Measurements from ENCODE around the gene ESPN. TPM values are rescaled to one million over a fixed set of nuclear protein-coding genes. Genes with fewer than 3 reads are reported as not detected.

The ESPN gene
- total RNA-seq, 3 donors from 2014 or later (not counting 1 experiment from before 2014, with no cell fraction given) = 1.1 to 2.0 (median 1.7) TPM

- Mint-ChIP-seq H3K36me3 (no peaks in the 10 kb centered on the region), H3K27me3 (ENCODE audit: low read depth in 2 of 2) (peaks cover 22 to 32% of the 10 kb centered on the region in 2 donors), H3K9me3 (no peaks in the 10 kb centered on the region), H3K27ac (no peak overlapping the region), H3K4me3 (no peak overlapping the region), H3K4me1 (peaks cover 0 to 15% of the 10 kb centered on the region in 2 donors)
- Histone ChIP-seq H3K27ac (ENCODE audit: low read length) (no peak overlapping the region), H3K4me3 (ENCODE audit: low read length) (no peak overlapping the region), H3K9me3 (ENCODE audit: control insufficient read depth, insufficient read depth, low read length) (no peaks in the 10 kb centered on the region), H3K27me3 (ENCODE audit: control insufficient read depth, insufficient read depth, low read length) (peaks cover 22% of the 10 kb centered on the region), H3K36me3 (ENCODE audit: control insufficient read depth, insufficient read depth, low read length) (no peaks in the 10 kb centered on the region), H3K4me1 (ENCODE audit: control insufficient read depth, insufficient read depth, low read length) (peaks cover 10% of the 10 kb centered on the region)
- no peak for ATAC-seq
- no peak for TF ChIP-seq CTCF (IDR thresholded peaks at IDR 0.05)
- no peak for DNase-seq
- intact Hi-C loops (cut with micrococcal nuclease) = no loop called here
- WGBS (ENCODE audit: insufficient coverage) = 82% methylated on average over 14 of the region's 14 CpGs
Measured at GRCh38 chr1:6483017-6483760, 58.6 kb downstream of the ESPN start.

GRCh38 chr1:6483761-6484117 is 59.2 kb downstream of the ESPN start:
- H3K27ac ChIP-seq (ENCODE audit: low read length) = no peak overlapping the region
- no peak for DNase-seq
- WGBS (ENCODE audit: insufficient coverage) = 91% methylated on average over 7 of the region's 7 CpGs
- no peak overlapping the region for H3K27ac Mint-ChIP-seq
- ATAC-seq = no peak
- H3K9me3 ChIP-seq (ENCODE audit: control insufficient read depth, insufficient read depth, low read length) = no peaks in the 10 kb centered on the region
- no peak for TF ChIP-seq CTCF (IDR thresholded peaks at IDR 0.05)
- peaks cover 0 to 15% of the 10 kb centered on the region in 2 donors for H3K4me1 Mint-ChIP-seq
- no peak overlapping the region for H3K4me3 ChIP-seq (ENCODE audit: low read length)
- peaks cover 10% of the 10 kb centered on the region for H3K4me1 ChIP-seq (ENCODE audit: control insufficient read depth, insufficient read depth, low read length)
- H3K27me3 ChIP-seq (ENCODE audit: control insufficient read depth, insufficient read depth, low read length) = peaks cover 22% of the 10 kb centered on the region
- no peaks in the 10 kb centered on the region for H3K36me3 ChIP-seq (ENCODE audit: control insufficient read depth, insufficient read depth, low read length)
- H3K27me3 Mint-ChIP-seq (ENCODE audit: low read depth in 2 of 2) = peaks cover 22 to 32% of the 10 kb centered on the region in 2 donors
- no peaks in the 10 kb centered on the region for H3K9me3 Mint-ChIP-seq
- no peak overlapping the region for H3K4me3 Mint-ChIP-seq
- H3K36me3 Mint-ChIP-seq = no peaks in the 10 kb centered on the region
- intact Hi-C loops (cut with micrococcal nuclease) = no loop called here

- Histone ChIP-seq H3K9me3 (ENCODE audit: control insufficient read depth, insufficient read depth, low read length) (no peaks in the 10 kb centered on the region), H3K27ac (ENCODE audit: low read length) (no peak overlapping the region), H3K36me3 (ENCODE audit: control insufficient read depth, insufficient read depth, low read length) (no peaks in the 10 kb centered on the region), H3K27me3 (ENCODE audit: control insufficient read depth, insufficient read depth, low read length) (peaks cover 22% of the 10 kb centered on the region), H3K4me1 (ENCODE audit: control insufficient read depth, insufficient read depth, low read length) (peaks cover 12% of the 10 kb centered on the region), H3K4me3 (ENCODE audit: low read length) (no peak overlapping the region)
- peaks cover 22 to 30% of the 10 kb centered on the region in 2 donors for H3K27me3 Mint-ChIP-seq (ENCODE audit: low read depth in 2 of 2)
- intact Hi-C loops (cut with micrococcal nuclease) = no loop called here
- H3K27ac Mint-ChIP-seq = no peak overlapping the region
- TF ChIP-seq CTCF (IDR thresholded peaks at IDR 0.05) = no peak
- no peaks in the 10 kb centered on the region for H3K36me3 Mint-ChIP-seq
- H3K4me1 Mint-ChIP-seq = peaks cover 0 to 16% of the 10 kb centered on the region in 2 donors
- no peak for DNase-seq
- no peak overlapping the region for H3K4me3 Mint-ChIP-seq
- no peaks in the 10 kb centered on the region for H3K9me3 Mint-ChIP-seq
- 26% methylated on average over 13 of the region's 13 CpGs for WGBS (ENCODE audit: insufficient coverage)
- ATAC-seq = no peak
Measured at GRCh38 chr1:6484826-6485167, 60.2 kb downstream of the ESPN start.
